NCI-H1048 (cell line): ENCODE measurements around the gene SLC2A13.
"Not testable (repeated sequence)": the region's sequence is repeated elsewhere in the genome, so short reads cannot be mapped to it uniquely, and the experiment has no call there.

Experiments
- DNase-seq: peaks from one replicate; lab custom pipeline; 2025; lab: John Stamatoyannopoulos, UW

Gene SLC2A13

GRCh38 chr12:40104461-40105264 lies 1.2 kb downstream of the SLC2A13 start:
- no peak for DNase-seq

- DNase-seq: no peak
Measured at GRCh38 chr12:40103043-40103442, 2.8 kb downstream of the SLC2A13 start.

- no peak for DNase-seq
Measured at GRCh38 chr12:40101747-40102146, 4.1 kb downstream of the SLC2A13 start.

- DNase-seq: no peak
Measured at GRCh38 chr12:40099423-40099853, 6.4 kb downstream of the SLC2A13 start.

GRCh38 chr12:40098406-40099145 lies 7.3 kb downstream of the SLC2A13 start:
- DNase-seq: no peak

- no peak for DNase-seq
Measured at GRCh38 chr12:40093512-40093911, 12.4 kb downstream of the SLC2A13 start.

GRCh38 chr12:40086471-40086870 lies 19.4 kb downstream of the SLC2A13 start:
- DNase-seq: no peak

GRCh38 chr12:40078266-40078665 lies 27.6 kb downstream of the SLC2A13 start:
- no peak for DNase-seq

- DNase-seq: no peak
Measured at GRCh38 chr12:40075458-40075857, 30.4 kb downstream of the SLC2A13 start.

- DNase-seq: no peak
Measured at GRCh38 chr12:40068416-40068815, 37.5 kb downstream of the SLC2A13 start.

GRCh38 chr12:40065636-40066035 lies 40.2 kb downstream of the SLC2A13 start:
- no peak for DNase-seq

GRCh38 chr12:40063414-40063813 lies 42.5 kb downstream of the SLC2A13 start:
- DNase-seq: no peak

- no peak for DNase-seq
Measured at GRCh38 chr12:40058721-40059190, 47.1 kb downstream of the SLC2A13 start.

GRCh38 chr12:40056373-40056772 lies 49.5 kb downstream of the SLC2A13 start:
- DNase-seq: no peak

GRCh38 chr12:40055776-40056175 lies 50.1 kb downstream of the SLC2A13 start:
- DNase-seq: no peak

- DNase-seq: no peak
Measured at GRCh38 chr12:40055228-40055579, 50.7 kb downstream of the SLC2A13 start.

- no peak for DNase-seq
Measured at GRCh38 chr12:40054555-40055227, 51.2 kb downstream of the SLC2A13 start.

- no peak for DNase-seq
Measured at GRCh38 chr12:40049268-40049667, 56.6 kb downstream of the SLC2A13 start.

- DNase-seq: not testable (repeated sequence)
Measured at GRCh38 chr12:40047002-40047401, 58.9 kb downstream of the SLC2A13 start.

GRCh38 chr12:40045656-40046055 lies 60.2 kb downstream of the SLC2A13 start:
- no peak for DNase-seq

- no peak for DNase-seq
Measured at GRCh38 chr12:40044396-40044795, 61.5 kb downstream of the SLC2A13 start.

GRCh38 chr12:40039598-40039997 lies 66.3 kb downstream of the SLC2A13 start:
- no peak for DNase-seq

- no peak for DNase-seq
Measured at GRCh38 chr12:40038619-40039018, 67.3 kb downstream of the SLC2A13 start.
